Naive thymus-derived CD4-positive, alpha-beta T cell (primary cell): Measurements from ENCODE around the gene FRAS1. TPM values are rescaled to one million over a fixed set of nuclear protein-coding genes. Genes with fewer than 3 reads are reported as not detected.

Source experiments
- ATAC-seq: fragments of 150-1000 bp; cut with Tn5 transposase; 2 replicates; pipeline ENCODE4 v1.10.0; 2021; ENCODE audit warnings: mild to moderate bottlenecking, moderate library complexity
- CTCF ChIA-PET: fragments of 350-600 bp; sonication (Branson Sonifier 250); formaldehyde crosslinking; loops from one replicate; lab custom pipeline; 2021; ENCODE audit warnings: antibody characterized with exemption; lab: Charles Lee
- POLR2A ChIA-PET: fragments of 350-600 bp; sonication (Branson Sonifier 250); formaldehyde crosslinking; loops from one replicate; lab custom pipeline; 2021; ENCODE audit warnings: antibody characterized with exemption, inconsistent platforms; lab: Charles Lee
- DNase-seq, 9 donors: peaks; one replicate each; pipeline versions ENCODE4 v3.0.0 to v3.0.0-alpha.2; 2020 to 2022; ENCODE audit warnings: mixed read lengths in 1 of 9
- H3K27ac ChIP-seq: one replicate; pipeline ENCODE4 v1.7.0; 2013; ENCODE audit warnings: mild to moderate bottlenecking, low read depth, low read length, moderate library complexity
- H3K27me3 ChIP-seq, 2 donors: one replicate each; pipeline ENCODE4 v1.7.0; 2013; ENCODE audit warnings: low read length in 2 of 2, mild to moderate bottlenecking in 2 of 2, moderate library complexity in 2 of 2; ENCODE audit not compliant: control insufficient read depth in 2 of 2, insufficient read depth in 2 of 2
- H3K36me3 ChIP-seq, 3 experiments: 1 replicate in 2 of 3; 2 replicates in 1 of 3; pipeline ENCODE4 v1.7.0; 2013; ENCODE audit warnings: low read length in 3 of 3, mild to moderate bottlenecking in 3 of 3, moderate library complexity in 1 of 3; ENCODE audit not compliant: insufficient read depth in 3 of 3, control insufficient read depth in 2 of 3
- H3K4me1 ChIP-seq, 2 donors: one replicate each; pipeline ENCODE4 v1.7.0; 2013; ENCODE audit warnings: low read length in 2 of 2, mild to moderate bottlenecking in 2 of 2, moderate library complexity in 1 of 2; ENCODE audit not compliant: control insufficient read depth in 2 of 2, insufficient read depth in 2 of 2
- H3K4me3 ChIP-seq: 2 replicates; pipeline ENCODE4 v1.7.0; 2013; ENCODE audit warnings: mild to moderate bottlenecking, low read length
- H3K9me3 ChIP-seq, 3 experiments: 1 replicate in 2 of 3; 2 replicates in 1 of 3; pipeline ENCODE4 v1.7.0; 2013; ENCODE audit warnings: low read length in 3 of 3; ENCODE audit not compliant: control insufficient read depth in 2 of 3
- H3K27ac Mint-ChIP-seq, 9 donors: one replicate each; pipeline ENCODE4 v1.8.0; 2020 to 2022; ENCODE audit warnings: mixed read lengths in 9 of 9, mild to moderate bottlenecking in 8 of 9, moderate library complexity in 5 of 9, inconsistent platforms in 2 of 9
- H3K27me3 Mint-ChIP-seq, 5 donors: one replicate each; pipeline ENCODE4 v1.8.0; 2021 to 2022; ENCODE audit warnings: mixed read lengths in 5 of 5, mild to moderate bottlenecking in 1 of 5
- H3K36me3 Mint-ChIP-seq, 5 donors: one replicate each; pipeline ENCODE4 v1.8.0; 2020 to 2022; ENCODE audit warnings: mixed read lengths in 5 of 5, mild to moderate bottlenecking in 3 of 5, inconsistent platforms in 1 of 5
- H3K4me1 Mint-ChIP-seq, 7 donors: one replicate each; pipeline ENCODE4 v1.8.0; 2020 to 2022; ENCODE audit warnings: mixed read lengths in 7 of 7, mild to moderate bottlenecking in 3 of 7, inconsistent platforms in 1 of 7
- H3K4me3 Mint-ChIP-seq, 10 donors: one replicate each; pipeline ENCODE4 v1.8.0; 2020 to 2022; ENCODE audit warnings: mild to moderate bottlenecking in 10 of 10, mixed read lengths in 10 of 10, moderate library complexity in 6 of 10, inconsistent platforms in 2 of 10
- H3K9me3 Mint-ChIP-seq, 11 donors: one replicate each; pipeline ENCODE4 v1.8.0; 2020 to 2022; ENCODE audit warnings: mixed read lengths in 11 of 11, mild to moderate bottlenecking in 4 of 11, inconsistent platforms in 1 of 11, moderate library complexity in 1 of 11
- intact Hi-C, 2 donors: fragments of 100-400 bp; cut with micrococcal nuclease; formaldehyde crosslinking; loops; one replicate each; pipeline ENCODE4 v1.15.1; 2023
- polyA plus RNA-seq, 2 donors: library from polyadenylated mRNA; unstranded; fragments of 300-500 nt; fragmentation: Illumina TruSeq; gene quantifications; one replicate each; pipeline ENCODE4 v1.2.3, GENCODE V29; 2021
- total RNA-seq, 6 experiments: library from RNA in 5 of 6; stranded (reverse) in 5 of 6; gene quantifications; 1 replicate in 5 of 6; 2 replicates in 1 of 6; pipeline ENCODE4 v1.2.3 and lab custom pipeline; 2021 to 2026

The FRAS1 gene
- total and polyA plus RNA-seq, 7 experiments from 2014 or later: 0.02 TPM; not detected in 6

DNA sequence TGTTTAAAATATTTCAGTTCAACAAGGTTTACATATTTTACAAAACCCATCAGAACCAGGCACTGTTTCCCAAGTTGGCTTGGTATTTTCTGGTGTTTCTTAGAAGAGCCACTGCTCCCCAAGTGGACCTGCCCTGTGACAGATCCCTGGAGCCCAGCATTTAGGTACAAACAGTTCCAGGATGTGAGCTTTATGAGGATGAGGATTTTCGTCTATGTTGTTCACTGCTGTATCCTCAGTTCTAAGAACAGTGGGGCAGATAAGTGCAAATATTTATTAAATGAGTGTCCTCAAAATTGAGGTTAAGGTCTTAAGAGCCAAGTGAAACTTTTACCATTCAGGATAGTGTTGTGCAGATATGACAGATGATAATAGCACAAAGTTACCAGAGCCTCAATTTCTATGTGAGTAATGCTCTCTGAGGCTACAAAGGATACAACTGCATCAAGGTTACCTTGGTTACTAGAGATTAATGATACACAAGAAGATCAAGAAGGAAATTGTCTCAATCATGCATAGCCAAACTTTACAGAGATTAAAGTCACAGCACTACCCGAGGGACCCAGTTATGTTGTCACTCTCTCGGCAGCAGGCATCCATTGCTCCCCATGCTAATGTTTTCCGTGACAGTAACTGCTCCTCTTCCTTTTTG is 531.9 kb downstream of the FRAS1 start:
- no peaks in the 10 kb centered on the region for H3K9me3 ChIP-seq
- H3K4me3 ChIP-seq: no peak overlapping the region
- H3K27me3 Mint-ChIP-seq: peaks cover 0 to 8% (median 0%) of the 10 kb centered on the region in 5 donors
- H3K36me3 Mint-ChIP-seq: peaks cover 0 to 8% (median 0%) of the 10 kb centered on the region in 5 donors
- CTCF ChIA-PET: no interaction called here
- intact Hi-C loops: no loop called here
- no peak overlapping the region for H3K27ac Mint-ChIP-seq
- H3K4me3 Mint-ChIP-seq: no peak overlapping the region
- ATAC-seq (no peak), DNase-seq (no peak)
- H3K27ac ChIP-seq: no peak overlapping the region
- H3K27me3 ChIP-seq: no peaks in the 10 kb centered on the region
- no peaks in the 10 kb centered on the region for H3K36me3 ChIP-seq
- H3K9me3 Mint-ChIP-seq: peaks cover 0 to 3% (median 0%) of the 10 kb centered on the region in 11 donors
- no peaks in the 10 kb centered on the region for H3K4me1 ChIP-seq
- peaks cover 0 to 2% (median 0%) of the 10 kb centered on the region in 7 donors for H3K4me1 Mint-ChIP-seq
- POLR2A ChIA-PET: no interaction called here

DNA sequence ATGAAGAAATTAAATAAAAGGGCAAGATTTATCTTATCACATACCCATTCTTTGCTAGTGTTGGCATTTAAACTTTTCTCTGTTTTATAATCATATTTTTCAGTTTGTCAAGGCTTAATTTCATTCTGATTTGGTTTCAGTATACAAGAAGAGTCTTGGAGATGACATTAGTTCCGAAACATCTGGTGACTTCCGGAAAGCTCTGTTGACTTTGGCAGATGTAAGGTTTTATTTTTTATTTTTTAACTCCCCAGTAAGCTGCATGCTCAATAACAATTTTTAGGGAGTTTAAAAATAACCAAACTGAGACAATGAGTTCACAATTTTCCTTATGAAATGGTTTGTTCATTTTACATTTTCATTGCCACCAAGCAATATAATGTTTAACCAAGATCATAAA is 534.3 kb downstream of the FRAS1 start:
- Mint-ChIP-seq H3K9me3 (no peaks in the 10 kb centered on the region), H3K36me3 (peaks cover 0 to 3% (median 0%) of the 10 kb centered on the region in 5 donors), H3K4me3 (no peak overlapping the region), H3K4me1 (peaks cover 0 to 2% (median 0%) of the 10 kb centered on the region in 7 donors), H3K27ac (no peak overlapping the region), H3K27me3 (peaks cover 0 to 4% (median 0%) of the 10 kb centered on the region in 5 donors)
- H3K27ac ChIP-seq: no peak overlapping the region
- POLR2A ChIA-PET: no interaction called here
- H3K9me3 ChIP-seq: no peaks in the 10 kb centered on the region
- DNase-seq: no peak
- no peaks in the 10 kb centered on the region for H3K36me3 ChIP-seq
- no peaks in the 10 kb centered on the region for H3K4me1 ChIP-seq
- H3K27me3 ChIP-seq: no peaks in the 10 kb centered on the region
- ATAC-seq: no peak
- intact Hi-C loops: no loop called here
- no peak overlapping the region for H3K4me3 ChIP-seq
- CTCF ChIA-PET: interaction anchor here (1.2 to 1.5 kb wide), 2 partner anchors 21 to 271 kb away, joined by 4 to 5 read pairs; no protein-coding TSS in a partner anchor

DNA sequence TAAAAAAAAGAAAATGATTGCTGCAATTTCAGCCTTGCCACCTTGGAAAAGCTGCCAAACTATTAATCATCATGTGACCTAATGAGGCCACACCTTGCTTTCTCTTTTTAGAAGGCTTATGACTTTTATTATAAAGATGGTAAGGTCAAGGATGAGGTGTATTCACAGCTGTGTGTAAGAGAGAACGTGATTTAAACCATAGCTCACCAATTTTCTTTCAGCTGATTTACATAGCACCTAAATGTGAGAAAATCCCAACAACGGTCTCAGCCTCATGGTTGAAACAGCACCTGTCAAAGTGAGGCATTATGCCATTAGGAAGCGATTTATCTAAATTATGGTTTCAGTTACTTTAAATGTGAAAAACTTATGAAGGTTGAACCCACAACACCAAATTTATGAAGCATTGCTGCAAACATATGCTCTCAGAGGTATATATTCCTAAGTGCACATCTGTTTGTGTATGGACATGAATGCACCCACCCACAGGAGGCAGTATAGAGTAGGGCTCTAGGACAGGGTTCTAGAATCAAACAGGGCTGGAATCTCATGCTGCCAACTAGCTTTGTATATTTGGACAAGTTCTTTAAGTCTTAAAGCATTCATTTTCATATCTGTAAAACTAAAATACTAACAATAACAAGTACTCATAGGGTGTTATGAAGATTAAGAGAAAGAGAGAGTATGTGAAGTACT is 535.1 kb downstream of the FRAS1 start:
- H3K27ac Mint-ChIP-seq: no peak overlapping the region
- no peaks in the 10 kb centered on the region for H3K27me3 ChIP-seq
- no peaks in the 10 kb centered on the region for H3K4me1 ChIP-seq
- no peaks in the 10 kb centered on the region for H3K9me3 Mint-ChIP-seq
- H3K4me3 ChIP-seq: no peak overlapping the region
- ChIA-PET CTCF (interaction anchor here (0.7 to 1.5 kb wide), 3 partner anchors 21 to 270 kb away, joined by 4 to 5 read pairs (median 4); no protein-coding TSS in a partner anchor), POLR2A (interaction anchor here (0.7 kb wide), 1 partner anchor 188 kb away, joined by 5 read pairs; no protein-coding TSS in a partner anchor)
- peaks cover 0 to 2% (median 0%) of the 10 kb centered on the region in 7 donors for H3K4me1 Mint-ChIP-seq
- ATAC-seq (no peak), DNase-seq (peak in 1 of 9 donors; percentile 3)
- intact Hi-C loops: loop anchor here in 1 of 2 donors (1.0 kb wide), 1 partner anchor 272 kb away; no protein-coding TSS in a partner anchor
- H3K36me3 Mint-ChIP-seq: peaks cover 0 to 3% (median 0%) of the 10 kb centered on the region in 5 donors
- no peaks in the 10 kb centered on the region for H3K9me3 ChIP-seq
- H3K27me3 Mint-ChIP-seq: peaks cover 0 to 4% (median 0%) of the 10 kb centered on the region in 5 donors
- H3K27ac ChIP-seq: no peak overlapping the region
- H3K4me3 Mint-ChIP-seq: no peak overlapping the region
- no peaks in the 10 kb centered on the region for H3K36me3 ChIP-seq

Other genes with a start within 250 kb of the FRAS1 start
- 100 to 1,000 TPM; 111 to 212 (median 143) TPM for gene CNOT6L, start 238.0 kb upstream of the FRAS1 start, total RNA-seq
- gene CNOT6L, start 238.0 kb upstream of the FRAS1 start, polyA plus RNA-seq: 10 to 100 TPM; 50.5 to 52.3 TPM
- 10 to 100 TPM; 13.0 to 37.9 (median 17.8) TPM for gene MRPL1, start 194.5 kb upstream of the FRAS1 start, total RNA-seq
- 10 to 100 TPM; 29.1 to 36.2 TPM for gene MRPL1, start 194.5 kb upstream of the FRAS1 start, polyA plus RNA-seq